Endothelial cell of umbilical vein (primary cell): Measurements from ENCODE around the gene PARM1. TPM values are rescaled to one million over a fixed set of nuclear protein-coding genes. Genes with fewer than 3 reads are reported as not detected.

Source experiments
- BruUV-seq: library from RNA; stranded (reverse); fragments of 400-500 nt; replicated peaks from 2 replicates; lab custom pipeline; 2021; lab: Mats Ljungman, UMichigan
- CTCF ChIA-PET: fragments of 300-600, 350-600 bp; sonication (Branson Sonifier 250); formaldehyde crosslinking; loops from one replicate; lab custom pipeline; 2021; ENCODE audit warnings: antibody characterized with exemption, inconsistent platforms; lab: Charles Lee
- POLR2A ChIA-PET: fragments of 300-600, 350-600 bp; sonication (Branson Sonifier 250); formaldehyde crosslinking; loops from one replicate; lab custom pipeline; 2021; ENCODE audit warnings: antibody characterized with exemption, inconsistent platforms; lab: Charles Lee
- DNase-seq: peaks from one replicate; pipeline ENCODE4 v3.0.0-alpha.2; 2011; ENCODE audit warnings: low read depth, low spot score
- FAIRE-seq: peaks from 2 replicates; lab custom pipeline; 2011; peaks lifted over from hg19 to GRCh38; lab: Jason Lieb, UNC
- H2AFZ ChIP-seq: 2 replicates; pipeline ENCODE4 v1.6.0; 2012; ENCODE audit warnings: low read depth, low read length, control low read depth, inconsistent platforms
- H3K27ac ChIP-seq: 2 replicates; pipeline ENCODE4 v1.5.1; 2011; ENCODE audit warnings: low read depth, mild to moderate bottlenecking, control low read depth, low read length, moderate library complexity; ENCODE audit not compliant: insufficient read depth
- H3K27me3 ChIP-seq, 2 experiments: 2 replicates each; pipeline versions ENCODE4 v1.6.0 to v1.6.1; 2011; ENCODE audit warnings: low read length in 2 of 2, mixed read lengths in 1 of 2; ENCODE audit not compliant: control insufficient read depth in 2 of 2, insufficient read depth in 2 of 2
- H3K36me3 ChIP-seq, 2 experiments: 2 replicates in 1 of 2; 3 replicates in 1 of 2; pipeline ENCODE4 v1.5.1; 2011; ENCODE audit warnings: low read length in 2 of 2, mild to moderate bottlenecking in 1 of 2, moderate library complexity in 1 of 2; ENCODE audit not compliant: control insufficient read depth in 2 of 2, insufficient read depth in 2 of 2; ENCODE audit errors: extremely low read depth in 1 of 2
- H3K4me1 ChIP-seq: 3 replicates; pipeline ENCODE4 v1.5.1; 2011; ENCODE audit warnings: mild to moderate bottlenecking, low read length; ENCODE audit not compliant: control insufficient read depth, insufficient read depth; ENCODE audit errors: extremely low read depth
- H3K4me2 ChIP-seq: 2 replicates; pipeline ENCODE4 v1.6.1; 2011; ENCODE audit warnings: low read length, control low read depth, mixed read lengths; ENCODE audit not compliant: insufficient read depth
- H3K4me3 ChIP-seq, 3 experiments: fragments of 200-600 bp in 1 of 3; sonication (generic), shearing (Covaris generic) in 1 of 3; replicated peaks in 1 of 3; 2 replicates each; pipeline ENCODE4 v1.5.1; 2011 to 2016; ENCODE audit warnings: control low read depth in 3 of 3, low read length in 3 of 3, mild to moderate bottlenecking in 2 of 3, inconsistent platforms in 1 of 3, low read depth in 1 of 3, moderate library complexity in 1 of 3; ENCODE audit not compliant: insufficient read depth in 1 of 3
- H3K79me2 ChIP-seq: 2 replicates; pipeline ENCODE4 v1.6.0; 2012; ENCODE audit warnings: low read length, inconsistent platforms; ENCODE audit not compliant: control insufficient read depth, insufficient read depth
- H3K9ac ChIP-seq: replicated peaks from 2 replicates; pipeline ENCODE3; 2011; ENCODE audit warnings: low read length, control low read depth; ENCODE audit not compliant: insufficient read depth; ENCODE audit errors: extremely low read depth
- H3K9me1 ChIP-seq: replicated peaks from 3 replicates; pipeline ENCODE4 v1.6.0; 2011; ENCODE audit warnings: mild to moderate bottlenecking, low read length; ENCODE audit not compliant: control insufficient read depth, insufficient read depth; ENCODE audit errors: extremely low read depth
- H3K9me3 ChIP-seq: replicated peaks from 2 replicates; pipeline ENCODE4 v1.5.1; 2012; ENCODE audit warnings: low read length, inconsistent platforms; ENCODE audit not compliant: control insufficient read depth, insufficient read depth
- H4K20me1 ChIP-seq: replicated peaks from 2 replicates; pipeline ENCODE3; 2011; ENCODE audit warnings: mild to moderate bottlenecking, low read length; ENCODE audit not compliant: control insufficient read depth, insufficient read depth; ENCODE audit errors: extremely low read depth
- EZH2 ChIP-seq: IDR thresholded peaks from 2 replicates; pipeline ENCODE4 v1.6.1; 2012; ENCODE audit warnings: borderline replicate concordance, low read depth, mild to moderate bottlenecking, moderate library complexity, low read length, inconsistent platforms; ENCODE audit not compliant: severe bottlenecking
- FOS ChIP-seq: IDR thresholded peaks from 2 replicates; pipeline ENCODE4 v1.6.1; 2011; ENCODE audit warnings: mild to moderate bottlenecking, low read length, moderate library complexity, borderline replicate concordance; ENCODE audit not compliant: insufficient read depth
- GATA2 ChIP-seq: IDR thresholded peaks from 2 replicates; pipeline ENCODE4 v1.7.0; 2011; ENCODE audit warnings: low read depth, mild to moderate bottlenecking, moderate library complexity, mixed read lengths, low read length; ENCODE audit not compliant: insufficient read length, insufficient read depth
- JUN ChIP-seq: IDR thresholded peaks from 2 replicates; pipeline ENCODE4 v1.6.1; 2011; ENCODE audit warnings: borderline replicate concordance, low read depth; ENCODE audit not compliant: insufficient read length, insufficient read depth
- MYC ChIP-seq: IDR thresholded peaks from one replicate; pipeline ENCODE4 v1.6.1; 2011; ENCODE audit warnings: mild to moderate bottlenecking, low read depth, low read length
- POLR2A ChIP-seq: IDR thresholded peaks from 2 replicates; pipeline ENCODE4 v1.6.1; 2012; ENCODE audit warnings: low read depth, mild to moderate bottlenecking, control low read depth, low read length
- POLR2AphosphoS5 ChIP-seq: IDR thresholded peaks from 2 replicates; pipeline ENCODE4 v1.6.1; 2012; ENCODE audit warnings: low read depth, mild to moderate bottlenecking, control low read depth, low read length, moderate library complexity; ENCODE audit not compliant: insufficient read depth
- dilution Hi-C: fragments of 300-500 bp; cut with MboI; formaldehyde crosslinking; loops from one replicate; pipeline ENCODE4 v1.15.0; 2019; ENCODE audit warnings: low sequenced_read_pairs; ENCODE audit not compliant: extremely low pct_ligation_motif_present
- intact Hi-C: fragments of 100-400 bp; cut with micrococcal nuclease; formaldehyde crosslinking; loops from one replicate; pipeline ENCODE4 v1.10.0; 2022
- polyA plus RNA-seq, 4 experiments: library from polyadenylated mRNA; depleted of rRNA in 3 of 4; stranded (reverse) in 3 of 4; unstranded in 1 of 4; fragments of >200 nt; gene quantifications; 2 replicates each; pipeline versions ENCODE4 v1.2.1 to v1.2.3, GENCODE V29; 2011 to 2012; ENCODE audit warnings: missing spikeins in 1 of 4
- total RNA-seq: library from RNA; stranded (reverse); gene quantifications from 2 replicates; pipeline ENCODE4 v1.2.3, GENCODE V29; 2021
- TF ChIP-seq, protein P1 (sequence below), 2 donors: IDR thresholded peaks; 1 replicate in 1 of 2; 2 replicates in 1 of 2; pipeline ENCODE4 v1.5.1; 2011; ENCODE audit warnings: low read length in 2 of 2, mild to moderate bottlenecking in 2 of 2, moderate library complexity in 2 of 2, control low read depth in 1 of 2, inconsistent platforms in 1 of 2, low read depth in 1 of 2; ENCODE audit not compliant: insufficient read depth in 1 of 2; ENCODE audit errors: extremely low read depth in 1 of 2
- TF ChIP-seq, protein P2 (sequence below): IDR thresholded peaks from 2 replicates; pipeline ENCODE4 v1.6.1; 2011; ENCODE audit not compliant: insufficient read depth, insufficient read length

PARM1 gene
- total and polyA plus RNA-seq, 2 donors (not counting 3 experiments of a cell fraction or from before 2014, with no cell fraction given) = 0.01 TPM; not detected in 1

DNA sequence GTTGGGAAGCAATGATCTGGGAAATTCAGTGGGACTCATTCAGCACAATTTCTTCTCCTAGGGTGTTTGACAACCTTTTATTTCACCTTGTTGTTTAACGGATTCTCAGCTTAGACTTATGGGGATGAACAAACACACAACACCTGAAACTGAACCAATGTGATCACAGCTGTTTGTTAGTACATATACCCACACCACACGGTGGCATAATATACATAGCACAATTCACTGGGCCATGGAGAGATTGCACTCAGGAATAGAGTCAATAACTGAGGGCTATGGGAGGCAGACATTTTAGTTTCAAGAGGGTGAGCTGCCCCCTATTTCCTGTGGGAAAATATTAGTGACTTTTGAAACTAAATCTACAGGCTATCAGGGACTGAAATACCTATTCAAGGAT is 148.0 kb downstream of the PARM1 start:
- no peak overlapping the region for H2AFZ ChIP-seq
- no peaks in the 10 kb centered on the region for H3K9me3 ChIP-seq
- no peak overlapping the region for H3K9ac ChIP-seq
- no peak overlapping the region for H3K27ac ChIP-seq
- no peaks in the 10 kb centered on the region for H3K9me1 ChIP-seq
- ChIA-PET POLR2A (no interaction called here), CTCF (no interaction called here)
- no peaks in the 10 kb centered on the region for H4K20me1 ChIP-seq
- BruUV-seq = no TSS peak
- H3K27me3 ChIP-seq = no peaks in the 10 kb centered on the region
- intact Hi-C loops = no loop called here
- no peak overlapping the region for H3K4me2 ChIP-seq
- no peak for DNase-seq
- no peak for FAIRE-seq
- H3K79me2 ChIP-seq = no peaks in the 10 kb centered on the region
- dilution Hi-C loops = no loop called here
- TF ChIP-seq FOS (no peak), EZH2 (no peak), MYC (no peak), JUN (no peak), POLR2A (no peak), GATA2 (no peak), POLR2AphosphoS5 (no peak)
- TF ChIP-seq, protein P1, sequence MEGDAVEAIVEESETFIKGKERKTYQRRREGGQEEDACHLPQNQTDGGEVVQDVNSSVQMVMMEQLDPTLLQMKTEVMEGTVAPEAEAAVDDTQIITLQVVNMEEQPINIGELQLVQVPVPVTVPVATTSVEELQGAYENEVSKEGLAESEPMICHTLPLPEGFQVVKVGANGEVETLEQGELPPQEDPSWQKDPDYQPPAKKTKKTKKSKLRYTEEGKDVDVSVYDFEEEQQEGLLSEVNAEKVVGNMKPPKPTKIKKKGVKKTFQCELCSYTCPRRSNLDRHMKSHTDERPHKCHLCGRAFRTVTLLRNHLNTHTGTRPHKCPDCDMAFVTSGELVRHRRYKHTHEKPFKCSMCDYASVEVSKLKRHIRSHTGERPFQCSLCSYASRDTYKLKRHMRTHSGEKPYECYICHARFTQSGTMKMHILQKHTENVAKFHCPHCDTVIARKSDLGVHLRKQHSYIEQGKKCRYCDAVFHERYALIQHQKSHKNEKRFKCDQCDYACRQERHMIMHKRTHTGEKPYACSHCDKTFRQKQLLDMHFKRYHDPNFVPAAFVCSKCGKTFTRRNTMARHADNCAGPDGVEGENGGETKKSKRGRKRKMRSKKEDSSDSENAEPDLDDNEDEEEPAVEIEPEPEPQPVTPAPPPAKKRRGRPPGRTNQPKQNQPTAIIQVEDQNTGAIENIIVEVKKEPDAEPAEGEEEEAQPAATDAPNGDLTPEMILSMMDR (IDR thresholded peaks at IDR 0.05; ENCODE audit: extremely low read depth in 1 of 2, insufficient read depth in 1 of 2, low read depth in 1 of 2, low read length in 2 of 2) = no peak
- TF ChIP-seq, protein P2, sequence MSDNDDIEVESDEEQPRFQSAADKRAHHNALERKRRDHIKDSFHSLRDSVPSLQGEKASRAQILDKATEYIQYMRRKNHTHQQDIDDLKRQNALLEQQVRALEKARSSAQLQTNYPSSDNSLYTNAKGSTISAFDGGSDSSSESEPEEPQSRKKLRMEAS = no peak
- no peak overlapping the region for H3K4me3 ChIP-seq
- H3K36me3 ChIP-seq = no peaks in the 10 kb centered on the region
- H3K4me1 ChIP-seq = no peaks in the 10 kb centered on the region
